HepG2 (cell line): ENCODE data around the gene ZSWIM6. TPM values are rescaled to one million over a fixed set of nuclear protein-coding genes. Genes with fewer than 3 reads are reported as not detected.

Experiments
- ATAC-seq: fragments of 200-7000 bp; cut with Tn5 transposase; 3 replicates; pipeline ENCODE4 v1.9.1; 2020; ENCODE audit warnings: mild to moderate bottlenecking, moderate library complexity
- BruUV-seq: library from RNA; stranded (reverse); fragments of 400-500 nt; replicated peaks from 2 replicates; lab custom pipeline; 2021; lab: Mats Ljungman, UMichigan
- CTCF ChIA-PET: fragments of 300-600 bp; formaldehyde crosslinking; extraction: SDS; loops from one replicate; lab custom pipeline; 2021; ENCODE audit warnings: low total read pairs, inconsistent platforms, low intra/inter-chr PET ratio; lab: Yijun Ruan, JAX
- POLR2A ChIA-PET: fragments of 350-600 bp; sonication (Branson Sonifier 250); formaldehyde crosslinking; loops from one replicate; lab custom pipeline; 2020; ENCODE audit warnings: antibody characterized with exemption, inconsistent platforms; lab: Yijun Ruan, JAX
- DNase-seq: peaks from one replicate; pipeline ENCODE4 v3.0.0-alpha.2; 2015; ENCODE audit warnings: low spot score
- FAIRE-seq: peaks from 3 replicates; lab custom pipeline; 2011; peaks lifted over from hg19 to GRCh38; lab: Jason Lieb, UNC
- H2AFZ ChIP-seq: one replicate; pipeline ENCODE4 v1.6.1; 2011; ENCODE audit warnings: low read length, inconsistent platforms
- H3K27ac ChIP-seq: fragments of 300-600 bp; 3 replicates; pipeline ENCODE4 v1.8.0; 2011; ENCODE audit warnings: mixed run types, mild to moderate bottlenecking, mixed read lengths, low read length, inconsistent platforms; ENCODE audit not compliant: insufficient read depth; ENCODE audit errors: extremely low read length
- H3K27me3 ChIP-seq, 2 experiments: fragments of 200-600 bp in 1 of 2; 2 replicates in 1 of 2; 3 replicates in 1 of 2; pipeline versions ENCODE4 v1.6.0 to v1.8.0; 2011; ENCODE audit warnings: low read length in 2 of 2, mild to moderate bottlenecking in 2 of 2, moderate library complexity in 2 of 2, inconsistent platforms in 1 of 2; ENCODE audit not compliant: insufficient read depth in 2 of 2, control insufficient read depth in 1 of 2
- H3K36me3 ChIP-seq, 2 experiments: fragments of 200-600 bp in 1 of 2; replicated peaks in 1 of 2; 2 replicates in 1 of 2; 3 replicates in 1 of 2; pipeline versions ENCODE4 v1.5.1 to v1.8.0; 2011; ENCODE audit warnings: low read length in 2 of 2, inconsistent platforms in 1 of 2; ENCODE audit not compliant: insufficient read depth in 2 of 2, control insufficient read depth in 1 of 2
- H3K4me1 ChIP-seq: 2 replicates; pipeline ENCODE4 v1.5.1; 2012; ENCODE audit warnings: low read length, inconsistent platforms; ENCODE audit not compliant: insufficient read depth
- H3K4me2 ChIP-seq: 2 replicates; pipeline ENCODE4 v1.6.0; 2011; ENCODE audit warnings: low read depth, low read length, inconsistent platforms
- H3K4me3 ChIP-seq, 3 experiments: fragments of 200-600 bp in 1 of 3; sonication (generic), shearing (Covaris generic) in 1 of 3; replicated peaks in 1 of 3; 2 replicates each; pipeline ENCODE4 v1.5.1; 2011 to 2016; ENCODE audit warnings: low read length in 3 of 3, inconsistent platforms in 2 of 3, low read depth in 2 of 3, mild to moderate bottlenecking in 2 of 3, control low read depth in 1 of 3, mixed read lengths in 1 of 3; ENCODE audit not compliant: insufficient read depth in 1 of 3
- H3K79me2 ChIP-seq: one replicate; pipeline ENCODE4 v1.6.1; 2011; ENCODE audit warnings: low read length, inconsistent platforms; ENCODE audit not compliant: insufficient read depth
- H3K9ac ChIP-seq: 2 replicates; pipeline ENCODE4 v1.6.0; 2011; ENCODE audit warnings: mild to moderate bottlenecking, low read depth, low read length, inconsistent platforms; ENCODE audit not compliant: insufficient read depth
- H3K9me3 ChIP-seq: 2 replicates; pipeline ENCODE4 v1.5.1; 2012; ENCODE audit warnings: mild to moderate bottlenecking, low read length
- H4K20me1 ChIP-seq: 2 replicates; pipeline ENCODE4 v1.6.0; 2011; ENCODE audit warnings: inconsistent platforms, mild to moderate bottlenecking, low read length, moderate library complexity; ENCODE audit not compliant: insufficient read depth
- ATF3 ChIP-seq: sonication (generic); formaldehyde crosslinking; IDR thresholded peaks from 2 replicates; pipeline ENCODE4 v1.4.0; 2020; ENCODE audit warnings: missing genetic modification reagents
- CC2D1A ChIP-seq: sonication (generic); formaldehyde crosslinking; IDR thresholded peaks from 2 replicates; pipeline ENCODE4 v1.8.1; 2023; ENCODE audit warnings: mild to moderate bottlenecking, missing genetic modification reagents
- FOXO4 ChIP-seq: sonication (generic); formaldehyde crosslinking; conservative IDR thresholded peaks from 2 replicates; pipeline ENCODE4 v1.8.1; 2023; ENCODE audit warnings: missing genetic modification reagents
- HMG20A ChIP-seq: IDR thresholded peaks from 2 replicates; pipeline ENCODE4 v1.6.1; 2016; ENCODE audit warnings: borderline replicate concordance
- NPAS2 ChIP-seq: sonication (generic); formaldehyde crosslinking; IDR thresholded peaks from 2 replicates; pipeline ENCODE4 v1.8.0; 2022; ENCODE audit warnings: mild to moderate bottlenecking, missing genetic modification reagents, borderline replicate concordance
- NR2F6 ChIP-seq, 2 experiments: IDR thresholded peaks; 2 replicates each; pipeline ENCODE4 v1.6.1; 2016; ENCODE audit warnings: antibody characterized with exemption in 1 of 2, mild to moderate bottlenecking in 1 of 2
- POGZ ChIP-seq: sonication (generic); formaldehyde crosslinking; IDR thresholded peaks from 2 replicates; pipeline ENCODE4 v1.4.0; 2020; ENCODE audit warnings: mild to moderate bottlenecking, missing genetic modification reagents
- PTBP1 ChIP-seq: fragments of 200-400 bp; formaldehyde crosslinking; IDR thresholded peaks from 2 replicates; pipeline ENCODE4 v1.6.1; 2018; ENCODE audit warnings: low read length, low read depth; ENCODE audit not compliant: poor library complexity, severe bottlenecking
- REXO4 ChIP-seq: sonication (generic); formaldehyde crosslinking; IDR thresholded peaks from 2 replicates; pipeline ENCODE4 v1.8.0; 2022; ENCODE audit warnings: missing genetic modification reagents, mild to moderate bottlenecking, borderline replicate concordance
- RNF2 ChIP-seq: fragments of 450-650 bp; conservative IDR thresholded peaks from 2 replicates; pipeline ENCODE4 v1.6.1; 2016; ENCODE audit warnings: low read depth
- SAP130 ChIP-seq: IDR thresholded peaks from 2 replicates; pipeline ENCODE4 v1.6.1; 2016; ENCODE audit warnings: low read depth
- ZBTB7B ChIP-seq: sonication (generic); formaldehyde crosslinking; IDR thresholded peaks from 2 replicates; pipeline ENCODE4 v1.4.0; 2020; ENCODE audit warnings: missing genetic modification reagents
- ZFAT ChIP-seq: sonication (generic); formaldehyde crosslinking; conservative IDR thresholded peaks from 2 replicates; pipeline ENCODE4 v1.8.1; 2023; ENCODE audit warnings: missing genetic modification reagents, inconsistent platforms
- ZNF329 ChIP-seq: sonication (generic); formaldehyde crosslinking; IDR thresholded peaks from 2 replicates; pipeline ENCODE4 v1.9.0; 2021; ENCODE audit warnings: low read depth, mild to moderate bottlenecking, missing genetic modification reagents
- ZNF598 ChIP-seq: sonication (generic); formaldehyde crosslinking; IDR thresholded peaks from 2 replicates; pipeline ENCODE4 v1.5.1; 2020; ENCODE audit warnings: mild to moderate bottlenecking, missing genetic modification reagents, borderline replicate concordance
- ZNF605 ChIP-seq: sonication (generic); formaldehyde crosslinking; IDR thresholded peaks from 2 replicates; pipeline ENCODE4 v1.8.0; 2022; ENCODE audit warnings: mild to moderate bottlenecking, missing genetic modification reagents
- ZNF780A ChIP-seq: sonication (generic); formaldehyde crosslinking; IDR thresholded peaks from 2 replicates; pipeline ENCODE4 v1.8.0; 2022; ENCODE audit warnings: mild to moderate bottlenecking, missing genetic modification reagents, moderate library complexity
- ZNF781 ChIP-seq: sonication (generic); formaldehyde crosslinking; IDR thresholded peaks from 2 replicates; pipeline ENCODE4 v1.5.1; 2020; ENCODE audit warnings: borderline replicate concordance, mild to moderate bottlenecking, missing genetic modification reagents; ENCODE audit errors: not compliant biosample characterization
- WGBS: methylation state at CpG from one replicate; pipeline ENCODE4 v1.1.6; 2017; ENCODE audit warnings: low lambda C conversion rate; 5-methylcytosine and 5-hydroxymethylcytosine counted together
- in situ Hi-C: cut with HindIII; loops from 2 replicates; pipeline ENCODE4 v1.10.0; 2017; ENCODE audit warnings: low pct_unique_long_range_greater_than_20kb; ENCODE audit not compliant: extremely low pct_ligation_motif_present
- intact Hi-C: fragments of 100-400 bp; cut with micrococcal nuclease; formaldehyde crosslinking; loops from one replicate; pipeline ENCODE4 v1.10.0; 2022; ENCODE audit not compliant: unreplicated experiment
- polyA plus RNA-seq, 8 experiments: library from polyadenylated mRNA; depleted of rRNA in 3 of 8; stranded (reverse) in 7 of 8; unstranded in 1 of 8; fragments of >200 nt; fragmentation: Illumina TruSeq in 4 of 8; extraction: Trizol in 4 of 8; gene quantifications; 2 replicates each; pipeline versions ENCODE4 v1.2.1 to v1.2.3, GENCODE V29; 2011 to 2016; ENCODE audit warnings: low read depth in 4 of 8, missing spikeins in 1 of 8, mixed read lengths in 1 of 8; ENCODE audit not compliant: insufficient read depth in 1 of 8
- total RNA-seq, 5 experiments: library from RNA; depleted of rRNA; stranded (reverse); fragments of >200 nt; fragmentation: Illumina TruSeq; extraction: Trizol; gene quantifications; 2 replicates each; pipeline ENCODE4 v1.2.3, GENCODE V29; 2016; ENCODE audit warnings: low read depth in 1 of 5

Gene ZSWIM6
- total and polyA plus RNA-seq, 2 of the 13 experiments (the other 11 are each of a cell fraction or from before 2014, with no cell fraction given), result 0.82 to 1.9 TPM

- Histone ChIP-seq H3K4me3 (peak overlapping the region in 2 of 3 experiments; percentile 17 to 79; a peak in 3 of 6 replicates), H3K9ac (no peak overlapping the region; the same call in 1 of the 2 replicates), H4K20me1 (peaks cover 11% of the 10 kb centered on the region; the same call in 1 of the 2 replicates), H3K27ac (no peak overlapping the region), H3K79me2 (peaks cover 4% of the 10 kb centered on the region), H3K27me3 (peaks cover 0 to 38% of the 10 kb centered on the region in 2 experiments; a peak in 3 of 5 replicates), H2AFZ (no peak overlapping the region), H3K4me1 (peaks cover 43% of the 10 kb centered on the region), H3K36me3 (no peaks in the 10 kb centered on the region), H3K9me3 (no peaks in the 10 kb centered on the region), H3K4me2 (peak overlapping the region; percentile 92)
- no TSS peak for BruUV-seq
- ChIA-PET POLR2A (interaction anchor here (1.0 to 3.0 kb wide), 2 partner anchors 27 to 52 kb away, joined by 3 to 37 read pairs; no protein-coding TSS in a partner anchor), CTCF (no interaction called here)
- intact Hi-C loops, result loop anchor here (1.0 to 10.0 kb wide), 4 partner anchors 52 to 328 kb away; partner anchors contain the start of gene SMIM15
- in situ Hi-C loops, result no loop called here
- 3% methylated on average over 8 of the region's 10 CpGs for WGBS
- FAIRE-seq (no peak), DNase-seq (peak; percentile 17), ATAC-seq (no peak)
- no peak for TF ChIP-seq NR2F6 (IDR thresholded peaks at IDR 0.05)
- TF ChIP-seq NR2F6 (CRISPR knock-in tag; IDR thresholded peaks at IDR 0.05), result no peak
- TF ChIP-seq SAP130 (CRISPR knock-in tag), result 0 out of 2 replicates have a peak, but pooled peaks have one; percentile 11
- no peak for TF ChIP-seq ATF3 (CRISPR knock-in tag)
- no peak for TF ChIP-seq ZNF598 (CRISPR knock-in tag)
- no peak for TF ChIP-seq ZBTB7B
- TF ChIP-seq ZFAT, result no peak
- no peak for TF ChIP-seq CC2D1A (CRISPR knock-in tag)
- TF ChIP-seq FOXO4 (CRISPR knock-in tag), result no peak
- TF ChIP-seq NPAS2, result no peak
- no peak for TF ChIP-seq REXO4 (CRISPR knock-in tag)
- TF ChIP-seq ZNF781 (CRISPR knock-in tag), result no peak
- no peak for TF ChIP-seq POGZ (CRISPR knock-in tag)
- TF ChIP-seq HMG20A (CRISPR knock-in tag), result no peak
- no peak for TF ChIP-seq ZNF329
- TF ChIP-seq RNF2, result 0 out of 2 replicates have a peak, but pooled peaks have one; percentile 1
- no peak for TF ChIP-seq ZNF780A (CRISPR knock-in tag)
- TF ChIP-seq PTBP1, result no peak
- no peak for TF ChIP-seq ZNF605 (CRISPR knock-in tag)
Observed at GRCh38 chr5:61329550-61330128, 2.4 kb upstream of the ZSWIM6 start.
